NCI-H2196 treated with DMSO at 0.1 percent for 48 hours (cell line): ENCODE data around the gene QKI.
"Not testable (repeated sequence)": the region's sequence is repeated elsewhere in the genome, so short reads cannot be mapped to it uniquely, and the experiment has no call there.

Experiments used
- DNase-seq: peaks from one replicate; lab custom pipeline; 2025; ENCODE audit not compliant: unreplicated experiment; lab: John Stamatoyannopoulos, UW

The QKI gene

GRCh38 chr6:163413345-163414116, 987 bp upstream of the QKI start:
- DNase-seq = no peak

- no peak for DNase-seq
Measured at GRCh38 chr6:163414946-163415619, 565 bp downstream of the QKI start.

- DNase-seq = no peak
Measured at GRCh38 chr6:163415620-163416556, 1.4 kb downstream of the QKI start.

GRCh38 chr6:163416557-163417253, 2.2 kb downstream of the QKI start:
- DNase-seq = no peak

- DNase-seq = no peak
Measured at GRCh38 chr6:163417595-163417994, 3.1 kb downstream of the QKI start.

- DNase-seq = no peak
Measured at GRCh38 chr6:163418311-163419029, 4.0 kb downstream of the QKI start.

GRCh38 chr6:163419413-163420288, 5.1 kb downstream of the QKI start:
- DNase-seq = no peak

GRCh38 chr6:163420289-163420614, 5.7 kb downstream of the QKI start:
- DNase-seq = no peak

- no peak for DNase-seq
Measured at GRCh38 chr6:163422550-163422949, 8.0 kb downstream of the QKI start.

GRCh38 chr6:163423696-163424095, 9.2 kb downstream of the QKI start:
- DNase-seq = no peak

GRCh38 chr6:163427498-163428254, 13.2 kb downstream of the QKI start:
- DNase-seq = no peak

GRCh38 chr6:163428373-163428772, 13.9 kb downstream of the QKI start:
- DNase-seq = no peak

GRCh38 chr6:163429858-163430448, 15.4 kb downstream of the QKI start:
- DNase-seq = no peak

- DNase-seq = no peak
Measured at GRCh38 chr6:163432300-163432699, 17.8 kb downstream of the QKI start.

GRCh38 chr6:163433486-163433885, 19.0 kb downstream of the QKI start:
- not testable (repeated sequence) for DNase-seq

GRCh38 chr6:163435023-163435422, 20.5 kb downstream of the QKI start:
- DNase-seq = no peak

- no peak for DNase-seq
Measured at GRCh38 chr6:163436843-163437242, 22.3 kb downstream of the QKI start.

- no peak for DNase-seq
Measured at GRCh38 chr6:163437466-163437865, 22.9 kb downstream of the QKI start.
